Measurements from ENCODE around the gene ACTR3.

Gene ACTR3

DNA sequence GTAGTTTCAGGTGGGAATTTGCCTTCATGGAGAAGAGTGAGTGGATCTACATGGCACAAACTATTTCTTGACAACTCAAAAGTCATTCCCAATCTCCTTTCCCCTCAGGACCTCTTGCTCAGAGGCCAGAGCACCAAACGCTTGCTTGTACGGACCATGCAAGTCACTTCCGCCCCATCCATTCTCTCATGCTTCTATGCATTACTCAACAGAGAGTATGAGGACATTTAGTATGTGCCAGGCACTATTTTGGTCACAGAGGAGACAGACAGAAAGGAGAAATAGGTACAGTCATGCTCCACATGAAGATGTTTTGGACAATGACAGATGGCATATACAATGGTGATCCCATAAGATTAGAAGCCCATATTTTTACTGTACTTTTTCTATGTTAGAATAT is 117.5 kb downstream of the ACTR3 start:
- no peak for DNase-seq

DNA sequence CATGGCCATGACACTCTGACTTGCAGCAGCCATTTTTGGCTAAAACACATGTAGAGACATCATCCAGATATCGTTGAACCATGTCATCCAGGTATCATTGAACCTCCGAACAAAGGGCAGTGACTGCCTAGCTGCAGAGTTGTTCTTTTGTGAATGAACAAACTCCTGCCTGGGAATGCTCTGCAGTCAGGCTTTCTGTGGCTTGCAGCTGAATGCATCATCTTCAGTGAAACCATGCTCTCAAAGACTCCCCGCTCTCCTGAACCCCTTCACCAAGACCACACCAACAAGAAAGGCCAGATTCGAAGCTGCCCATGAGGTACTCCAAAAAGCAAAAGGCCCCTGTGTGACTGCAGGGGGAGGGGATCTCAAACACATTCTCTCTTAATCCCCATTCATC is 118.8 kb downstream of the ACTR3 start:
- no peak for DNase-seq

DNA sequence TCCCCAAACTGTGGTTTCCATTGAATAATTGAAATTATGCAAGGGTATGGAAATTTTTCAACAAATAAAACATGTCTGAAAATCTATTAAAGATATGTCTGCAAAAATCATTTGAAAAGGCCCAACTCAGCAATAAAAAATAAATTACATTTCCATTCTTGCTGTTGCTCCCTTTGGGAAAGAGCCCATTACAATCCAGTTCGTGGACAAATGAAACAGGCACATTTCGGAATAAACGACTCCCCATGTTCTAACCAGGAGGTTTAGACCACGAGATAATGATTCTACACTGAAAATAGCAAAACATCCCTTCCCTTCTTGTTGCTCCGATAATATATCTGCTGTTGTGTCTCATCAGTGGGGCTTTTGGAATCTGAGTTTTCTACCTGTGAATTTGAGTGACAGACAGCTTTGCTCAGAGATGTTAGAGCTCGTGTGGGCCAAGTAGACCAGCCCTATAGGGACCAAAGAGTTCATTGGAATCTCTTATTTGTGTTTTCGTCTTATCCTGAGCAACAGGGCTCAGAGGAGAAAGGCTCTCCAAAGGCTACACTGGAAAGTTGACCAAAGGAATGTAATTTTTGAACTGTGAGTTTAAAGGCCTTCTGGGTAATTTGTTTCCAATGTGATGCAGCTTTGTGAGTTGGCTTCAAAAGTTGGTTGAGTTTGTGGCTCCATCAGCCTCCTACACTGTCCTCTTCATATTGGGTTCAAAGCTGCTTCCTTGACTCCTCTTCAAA is 119.5 kb downstream of the ACTR3 start:
- no peak for DNase-seq

DNA sequence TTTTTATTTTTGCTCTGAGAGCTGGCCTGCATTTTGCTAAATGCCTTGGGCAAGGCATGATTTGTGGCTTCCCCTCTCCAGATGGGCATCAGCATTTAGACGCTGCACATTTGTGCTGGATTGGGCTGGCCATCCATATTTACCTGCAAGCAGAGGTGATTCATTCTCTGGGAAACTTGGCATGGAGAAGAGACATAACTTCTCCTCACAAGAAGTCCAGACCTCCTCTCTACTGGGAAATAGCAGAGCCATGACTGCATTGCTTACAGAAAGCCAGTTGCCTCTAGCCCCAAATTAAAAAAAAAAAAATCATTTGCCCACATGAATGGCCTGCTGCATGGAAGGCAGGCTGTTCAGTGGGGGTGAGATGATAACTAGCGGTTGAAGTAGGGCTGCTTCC is 120.1 kb downstream of the ACTR3 start:
- DNase-seq: no peak

DNA sequence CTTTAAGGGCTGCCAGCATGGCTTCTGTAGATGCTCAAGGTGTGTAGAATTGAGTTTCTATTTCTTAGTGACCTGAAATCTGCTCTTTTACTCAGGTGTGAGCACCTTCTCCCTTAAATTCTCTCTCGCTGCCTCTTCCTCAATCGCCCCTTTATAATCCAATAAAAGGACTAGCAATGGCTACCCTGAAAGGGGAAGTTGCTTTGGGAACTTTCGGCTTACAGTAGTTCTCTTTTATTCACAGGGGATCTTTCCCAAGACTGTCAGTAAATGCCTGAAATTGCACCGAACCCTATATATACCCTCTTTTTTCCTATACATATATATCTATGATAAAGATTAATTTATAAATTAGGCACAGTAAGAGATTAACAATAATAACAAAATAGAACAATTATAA is 121.8 kb downstream of the ACTR3 start:
- DNase-seq: no peak
